GM19043 (cell line): ENCODE measurements around the gene SLMAP.

ENCODE experiments used
- ATAC-seq: cut with Tn5 transposase; IDR thresholded peaks from one replicate; pipeline ENCODE4 v1.9.1; 2021; ENCODE audit warnings: low read depth; ENCODE audit not compliant: unreplicated experiment

The SLMAP gene

GRCh38 chr3:57956119-57956832 is 200.2 kb downstream of the SLMAP start:
- ATAC-seq = no peak

GRCh38 chr3:57956833-57957174 is 200.7 kb downstream of the SLMAP start:
- ATAC-seq = no peak

- ATAC-seq = no peak
Measured at GRCh38 chr3:57957824-57958223, 201.7 kb downstream of the SLMAP start.

GRCh38 chr3:57958642-57959422 is 202.7 kb downstream of the SLMAP start:
- no peak for ATAC-seq

DNA sequence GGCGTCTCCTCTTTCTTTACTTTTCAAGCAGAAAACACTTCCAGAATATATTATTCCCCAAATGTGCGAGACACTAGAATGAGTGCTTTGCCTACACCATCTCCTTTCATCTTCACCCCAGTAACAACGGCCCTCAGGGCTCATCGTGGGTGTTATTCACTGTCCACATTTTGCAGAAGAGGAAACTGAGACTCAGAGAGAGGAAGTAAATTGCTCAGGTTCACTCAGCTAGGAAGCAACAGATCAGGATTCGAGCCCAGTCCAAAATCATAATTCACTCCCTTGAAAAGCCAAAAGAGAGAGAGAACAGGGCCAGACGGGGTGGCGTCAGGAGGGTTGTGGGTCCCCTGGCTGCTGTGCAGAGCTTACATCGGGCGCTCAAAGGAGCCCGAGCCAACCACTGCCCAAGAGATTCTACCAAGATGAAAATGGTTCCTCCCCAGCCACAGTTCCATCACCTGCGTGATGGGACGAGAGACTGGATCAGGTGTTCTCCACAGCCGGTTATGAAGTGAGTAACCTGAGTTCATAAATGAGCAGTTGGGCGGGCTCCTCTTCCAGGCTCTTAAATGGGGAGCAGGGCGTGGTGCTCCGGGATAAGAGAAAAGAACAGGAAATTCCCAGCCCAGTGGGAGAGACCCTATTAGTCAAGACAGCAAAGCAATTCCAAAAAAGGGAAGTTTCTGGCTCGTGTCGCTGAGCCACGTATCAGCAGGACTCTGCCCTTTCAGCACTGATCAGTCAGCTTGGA is 203.5 kb downstream of the SLMAP start:
- ATAC-seq = no peak

DNA sequence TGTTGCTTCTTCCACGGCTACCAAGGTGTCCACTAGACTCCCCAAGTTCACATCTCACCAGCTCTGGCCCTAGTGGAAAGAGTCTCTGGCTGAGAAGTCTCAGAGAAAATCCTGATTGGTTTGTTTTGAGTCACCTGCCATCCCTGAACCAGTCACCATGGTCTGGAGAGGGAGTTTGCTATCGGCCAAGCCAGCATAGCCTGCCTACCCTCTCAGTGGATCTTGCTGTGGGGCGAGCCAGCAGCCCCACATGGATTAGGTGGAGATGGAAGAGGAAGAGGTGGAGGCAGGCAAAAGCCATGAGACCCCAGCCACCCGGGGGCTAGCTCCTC is 204.0 kb downstream of the SLMAP start:
- no peak for ATAC-seq

DNA sequence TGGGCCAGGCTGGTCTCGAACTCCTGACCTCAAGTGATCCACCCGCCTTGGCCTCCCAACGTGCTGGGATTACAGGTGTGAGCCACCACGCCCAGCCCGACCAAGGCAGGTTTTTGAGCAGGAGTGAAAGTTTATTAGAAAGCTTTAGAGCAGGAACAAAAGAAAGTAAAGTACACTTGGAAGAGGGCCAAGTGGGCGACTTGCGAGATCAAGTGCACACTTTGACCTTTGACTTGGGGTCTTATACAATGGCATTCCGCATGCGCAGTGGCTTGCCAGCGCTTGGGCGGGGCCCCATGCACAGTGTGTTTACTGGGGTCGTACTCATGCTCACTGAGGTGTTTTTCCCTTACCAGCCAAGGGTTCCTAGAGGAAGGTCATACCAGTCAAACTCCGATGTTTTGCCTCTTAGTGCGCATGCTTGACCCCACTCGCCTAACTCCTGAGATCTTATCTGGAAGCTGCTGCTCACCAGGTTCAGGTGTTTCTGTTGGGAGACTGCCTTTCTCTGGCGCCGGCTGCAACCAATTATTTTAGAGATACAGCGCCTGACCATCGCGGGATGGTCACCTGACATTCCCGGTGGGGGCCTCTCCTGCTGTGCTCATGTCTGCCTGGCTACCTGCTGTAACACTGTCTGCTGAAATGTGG is 205.2 kb downstream of the SLMAP start:
- ATAC-seq = no peak

DNA sequence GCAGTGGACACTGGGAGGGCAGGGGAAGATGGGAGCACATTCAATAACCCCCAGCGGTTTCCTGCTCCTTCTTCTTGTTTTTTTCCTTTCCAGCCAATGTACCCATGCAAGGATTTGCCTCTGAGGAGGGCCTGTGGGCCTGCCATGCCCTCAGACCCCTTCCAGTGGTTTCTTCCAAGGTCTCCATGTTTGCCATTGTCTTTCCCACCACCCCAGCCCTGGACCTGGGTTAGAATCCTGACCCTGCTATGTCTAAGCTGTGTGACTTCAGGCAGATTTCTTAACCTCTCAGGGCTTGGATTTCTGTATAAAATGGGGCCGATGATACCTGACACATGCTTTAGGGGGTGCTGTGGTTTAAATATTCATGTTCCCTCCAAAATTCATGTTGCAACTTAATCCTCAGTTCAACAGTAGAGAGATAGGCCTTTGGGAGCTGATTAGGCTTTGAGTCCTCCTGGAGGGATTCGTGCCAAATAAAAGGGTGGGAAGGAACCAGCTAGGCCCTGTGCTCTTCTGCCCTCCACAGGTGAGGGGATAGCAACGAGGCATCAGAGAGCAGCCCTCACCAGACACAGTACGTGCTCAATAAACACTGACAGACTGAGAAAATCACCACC is 205.8 kb downstream of the SLMAP start:
- ATAC-seq = no peak

DNA sequence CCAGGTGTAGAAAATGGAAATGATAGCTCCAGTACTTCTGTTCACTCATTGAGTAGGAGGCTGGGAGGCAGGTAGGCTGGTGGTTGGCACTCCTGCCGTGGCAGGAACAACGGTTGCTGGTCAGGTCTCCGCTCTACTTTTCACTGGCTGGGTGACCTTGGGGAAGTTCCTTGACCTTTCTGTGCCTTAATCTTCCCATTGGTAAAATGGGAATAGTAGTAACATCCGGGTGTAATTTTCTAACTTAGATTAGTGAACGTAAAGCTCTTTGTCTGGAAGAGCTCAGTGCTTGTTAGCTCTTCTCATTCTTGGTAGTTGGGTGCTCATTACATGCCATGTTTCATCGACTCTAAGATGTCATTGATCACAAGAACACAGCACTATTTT is 206.3 kb downstream of the SLMAP start:
- no peak for ATAC-seq

DNA sequence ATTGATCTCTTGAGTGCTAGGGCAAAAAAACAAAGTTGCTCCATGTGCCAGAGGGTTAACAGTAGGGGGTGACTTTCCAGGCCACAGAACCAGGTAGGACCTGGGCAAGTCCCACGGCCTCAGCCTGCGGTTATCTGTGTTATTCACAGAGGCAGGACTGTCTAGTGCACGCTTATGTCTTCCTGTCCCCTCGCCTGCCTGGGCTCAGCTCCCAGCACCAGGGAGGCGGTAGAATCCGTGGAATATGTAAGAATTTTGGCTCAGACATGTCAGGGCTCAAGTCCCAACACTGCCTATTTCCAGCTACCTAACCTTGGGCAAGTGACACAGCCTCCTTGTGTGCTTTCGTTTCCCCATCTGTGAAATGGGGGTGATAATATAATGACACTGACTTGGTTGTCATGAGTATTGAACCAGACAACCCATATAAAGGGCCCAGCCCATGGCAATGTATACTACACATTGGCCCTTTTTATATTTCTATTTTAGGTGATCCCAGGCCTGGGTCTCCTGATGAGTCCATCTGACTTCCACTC is 207.8 kb downstream of the SLMAP start:
- ATAC-seq = no peak

DNA sequence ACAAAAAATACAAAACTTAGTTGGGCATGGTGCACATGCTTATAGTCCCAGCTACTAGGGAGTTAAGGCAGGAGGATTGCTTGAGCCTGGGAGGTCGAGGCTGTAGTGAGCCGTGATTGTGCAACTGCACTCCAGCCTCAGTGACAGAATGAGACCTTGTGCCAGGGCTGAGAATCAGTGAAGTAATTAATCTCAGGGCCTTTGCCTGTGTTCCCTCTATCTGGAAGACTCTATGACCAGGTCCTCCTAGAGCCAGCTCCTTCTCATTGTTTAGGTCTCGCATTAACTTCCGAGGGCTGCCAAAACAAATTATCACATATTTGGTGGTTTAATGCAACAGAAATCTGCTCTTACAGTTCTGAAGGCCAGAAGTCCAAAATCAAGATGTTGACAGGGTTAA is 210.7 kb downstream of the SLMAP start:
- no peak for ATAC-seq

- no peak for ATAC-seq
Measured at GRCh38 chr3:57967590-57967989, 211.5 kb downstream of the SLMAP start.

GRCh38 chr3:57968501-57968900 is 212.4 kb downstream of the SLMAP start:
- no peak for ATAC-seq

DNA sequence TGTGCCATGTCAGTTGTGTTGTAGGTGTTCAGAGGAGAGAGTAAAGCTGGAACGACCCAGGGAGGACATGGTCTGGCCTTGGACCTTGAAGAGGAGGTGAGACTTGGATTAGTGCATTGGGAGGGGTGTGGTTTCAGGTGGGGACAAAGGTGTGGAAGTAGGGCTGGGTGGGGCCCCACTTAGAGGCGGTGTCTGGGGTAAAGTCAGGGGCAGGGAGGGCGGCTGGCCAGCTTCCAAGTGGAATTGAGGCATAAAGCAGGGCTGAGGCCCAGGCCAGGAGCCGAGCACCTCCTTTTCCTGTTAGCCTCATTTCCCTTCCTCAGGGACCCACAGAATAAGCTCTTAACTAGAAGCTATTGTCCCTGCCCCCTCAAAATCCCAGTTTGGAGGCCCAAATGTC is 215.9 kb downstream of the SLMAP start:
- ATAC-seq = no peak

- no peak for ATAC-seq
Measured at GRCh38 chr3:57972531-57973111, 216.5 kb downstream of the SLMAP start.

DNA sequence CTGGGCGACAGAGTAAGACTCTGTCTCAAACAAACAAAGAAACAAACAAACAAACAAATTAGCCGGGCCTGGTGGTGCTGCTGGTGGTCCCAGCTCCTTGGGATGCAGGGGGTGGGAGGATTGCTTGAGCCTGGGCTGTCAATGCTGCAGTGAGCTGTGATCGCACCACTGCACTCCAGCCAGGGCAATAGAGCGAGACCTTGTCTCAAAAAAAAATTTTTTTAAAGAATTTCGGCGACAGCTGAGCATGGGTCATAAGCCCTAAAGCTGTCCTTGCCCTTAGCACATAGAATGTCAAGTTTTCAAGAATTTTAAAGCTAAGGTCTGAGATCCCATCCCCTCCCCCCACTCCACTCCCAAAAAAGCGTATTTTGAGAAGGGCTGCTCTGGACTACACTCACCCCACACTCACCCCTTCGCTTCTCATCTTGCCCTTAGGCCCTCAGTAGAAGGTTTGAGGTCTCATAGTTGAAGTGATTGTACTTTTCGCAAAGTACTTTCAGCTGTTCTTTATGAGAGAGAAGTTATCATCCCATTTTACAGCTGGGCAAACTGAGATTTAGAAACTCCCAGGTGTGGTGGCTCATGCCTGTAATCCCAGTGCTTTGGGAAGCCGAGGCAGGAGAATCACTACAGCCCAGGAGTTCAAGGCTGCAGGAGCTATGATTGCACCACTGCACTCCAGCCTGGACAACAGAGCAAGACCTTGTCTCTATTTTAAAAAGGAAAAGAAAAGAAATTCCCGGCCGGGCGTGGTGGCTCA is 217.8 kb downstream of the SLMAP start:
- ATAC-seq = no peak

DNA sequence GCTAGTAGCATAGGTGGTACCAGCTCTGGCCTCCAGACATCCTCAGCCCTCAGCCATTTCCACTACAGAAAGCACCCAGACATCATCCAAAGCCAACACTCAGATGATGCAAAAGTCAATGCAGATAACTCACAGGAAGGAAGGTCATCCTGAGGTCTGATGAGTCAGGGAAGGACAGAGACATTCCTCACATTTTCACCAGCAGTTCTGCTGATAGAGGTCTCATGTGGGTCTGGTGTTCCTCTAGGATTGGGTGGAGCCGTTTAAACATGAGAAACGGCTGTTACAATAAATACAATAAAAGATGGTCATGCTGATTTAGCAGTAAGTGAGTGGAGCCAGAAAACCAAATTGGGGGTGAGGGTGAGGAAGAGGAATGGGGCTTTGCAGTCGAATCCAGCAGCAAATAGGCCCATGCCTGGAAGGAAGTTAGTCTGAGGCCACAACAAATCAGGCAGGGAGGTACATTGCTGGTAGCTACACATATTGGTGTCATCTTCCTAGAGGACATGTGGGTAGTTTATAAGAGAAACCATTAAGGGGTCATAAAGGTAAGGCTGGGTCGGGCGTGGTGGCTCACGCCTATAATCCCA is 218.8 kb downstream of the SLMAP start:
- no peak for ATAC-seq

DNA sequence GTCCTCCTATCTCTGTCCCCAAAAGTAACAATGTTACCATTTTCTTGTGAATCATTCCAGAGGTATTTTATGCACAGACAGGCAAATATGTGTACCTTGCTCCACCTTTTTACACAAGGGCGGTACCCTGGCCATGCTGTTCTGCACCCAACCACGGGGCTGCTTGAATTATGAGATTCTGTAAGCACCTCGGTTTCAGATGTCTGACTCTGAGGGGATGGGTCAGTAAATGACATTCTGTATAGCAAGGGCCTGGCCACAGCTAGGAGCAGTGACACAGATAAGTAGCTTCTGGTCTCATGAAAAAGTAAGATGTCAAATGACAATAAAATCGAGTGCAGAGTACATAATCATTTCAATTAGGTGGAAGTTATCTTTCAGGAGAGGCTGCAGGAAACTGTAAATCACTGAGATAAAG is 221.7 kb downstream of the SLMAP start:
- no peak for ATAC-seq

GRCh38 chr3:57978316-57978715 is 222.2 kb downstream of the SLMAP start:
- no peak for ATAC-seq
